Measurements from ENCODE around the gene LINC00632.

GRCh38 chrX:140764401-140764919 lies 54.9 kb downstream of the LINC00632 start:
- no peak for TF ChIP-seq CTCF (IDR thresholded peaks at IDR 0.05; ENCODE audit: insufficient read depth, low read length, poor library complexity, severe bottlenecking)
- no peak for TF ChIP-seq EZH2phosphoT487 (conservative IDR thresholded peaks at IDR 0.05; ENCODE audit: low read length)
